IMR-90 (cell line): ENCODE data around the gene OR6C1. TPM values are rescaled to one million over a fixed set of nuclear protein-coding genes. Genes with fewer than 3 reads are reported as not detected.

Experiments
- polyA plus RNA-seq, 3 experiments: library from polyadenylated mRNA; depleted of rRNA; stranded (reverse); fragments of >200 nt; gene quantifications; 2 replicates each; pipeline ENCODE4 v1.2.3, GENCODE V29; 2012; ENCODE audit warnings: low replicate concordance in 1 of 3
- total RNA-seq: library from RNA; depleted of rRNA; stranded (reverse); fragments of >200 nt; gene quantifications from 2 replicates; pipeline ENCODE4 v1.2.3, GENCODE V29; 2012; rRNA removed

The OR6C1 gene
- total and polyA plus RNA-seq, 2 of the 4 experiments (the other 2 are of a cell fraction): not detected

Other genes starting within 250 kb of the OR6C1 start
- gene OR9K2, start 187.9 kb upstream of the OR6C1 start, total RNA-seq: not detected in 2 replicates
- not detected in 2 replicates for gene OR9K2, start 187.9 kb upstream of the OR6C1 start, polyA plus RNA-seq (2012; rRNA removed)
- gene OR10A7, start 93.3 kb upstream of the OR6C1 start, total RNA-seq: not detected in 2 replicates
- gene OR10A7, start 93.3 kb upstream of the OR6C1 start, polyA plus RNA-seq (2012; rRNA removed): not detected in 2 replicates
- not detected in 2 replicates for gene OR6C74, start 69.7 kb upstream of the OR6C1 start, total RNA-seq
- gene OR6C74, start 69.7 kb upstream of the OR6C1 start, polyA plus RNA-seq (2012; rRNA removed): not detected in 2 replicates
- not detected in 2 replicates for gene OR6C6, start 17.8 kb upstream of the OR6C1 start, total RNA-seq
- not detected in 2 replicates for gene OR6C6, start 17.8 kb upstream of the OR6C1 start, polyA plus RNA-seq (2012; rRNA removed)
- gene OR6C3, start 16.4 kb downstream of the OR6C1 start, total RNA-seq: not detected in 2 replicates
- gene OR6C3, start 16.4 kb downstream of the OR6C1 start, polyA plus RNA-seq (2012; rRNA removed): not detected in 2 replicates
- not detected in 2 replicates for gene OR6C75, start 48.6 kb downstream of the OR6C1 start, total RNA-seq
- not detected in 2 replicates for gene OR6C75, start 48.6 kb downstream of the OR6C1 start, polyA plus RNA-seq (2012; rRNA removed)
- gene OR6C65, start 86.2 kb downstream of the OR6C1 start, total RNA-seq: not detected in 2 replicates
- gene OR6C65, start 86.2 kb downstream of the OR6C1 start, polyA plus RNA-seq (2012; rRNA removed): not detected in 2 replicates
- not detected in 2 replicates for gene OR6C76, start 111.9 kb downstream of the OR6C1 start, total RNA-seq
- not detected in 2 replicates for gene OR6C76, start 111.9 kb downstream of the OR6C1 start, polyA plus RNA-seq (2012; rRNA removed)
- gene OR6C2, start 129.7 kb downstream of the OR6C1 start, total RNA-seq: not detected in 2 replicates
- not detected in 2 replicates for gene OR6C2, start 129.7 kb downstream of the OR6C1 start, polyA plus RNA-seq (2012; rRNA removed)
- not detected in 2 replicates for gene OR6C70, start 155.8 kb downstream of the OR6C1 start, total RNA-seq
- gene OR6C70, start 155.8 kb downstream of the OR6C1 start, polyA plus RNA-seq (2012; rRNA removed): not detected in 2 replicates
- not detected in 2 replicates for gene OR6C68, start 178.0 kb downstream of the OR6C1 start, total RNA-seq
- not detected in 2 replicates for gene OR6C68, start 178.0 kb downstream of the OR6C1 start, polyA plus RNA-seq (2012; rRNA removed)
- not detected in 2 replicates for gene OR6C4, start 235.3 kb downstream of the OR6C1 start, total RNA-seq
- gene OR6C4, start 235.3 kb downstream of the OR6C1 start, polyA plus RNA-seq (2012; rRNA removed): not detected in 2 replicates